GM18951 (cell line): ENCODE measurements around the gene DPT.
"Not testable (repeated sequence)": the region's sequence is repeated elsewhere in the genome, so short reads cannot be mapped to it uniquely, and the experiment has no call there.

Experiments used
- POLR2A ChIP-seq: IDR thresholded peaks from 4 replicates; pipeline ENCODE4 v1.6.1; 2011; ENCODE audit warnings: mild to moderate bottlenecking; ENCODE audit not compliant: insufficient read length, insufficient read depth; ENCODE audit errors: extremely low read depth
- in situ Hi-C: fragments of 300-500 bp; cut with MboI; formaldehyde crosslinking; loops from one replicate; pipeline ENCODE4 v1.12.0; 2022; ENCODE audit warnings: low sequenced_read_pairs, mixed read lengths, inconsistent platforms; ENCODE audit not compliant: unreplicated experiment

DPT gene

GRCh38 chr1:168728473-168729404, at the start of gene DPT:
TSS of gene DPT (minus strand) at chr1:168729206. CDS start at chr1:168729174, 32 bp downstream.
- in situ Hi-C loops = no loop called here
- no peak for TF ChIP-seq POLR2A

- in situ Hi-C loops = no loop called here
- no peak for TF ChIP-seq POLR2A
These were observed 46.4 kb upstream of the DPT start for GRCh38 chr1:168775366-168775765.

GRCh38 chr1:168774241-168774640, 45.2 kb upstream of the DPT start:
- TF ChIP-seq POLR2A = no peak
- in situ Hi-C loops = no loop called here

GRCh38 chr1:168772428-168773060, 43.5 kb upstream of the DPT start:
- in situ Hi-C loops = no loop called here
- TF ChIP-seq POLR2A = no peak

- in situ Hi-C loops = no loop called here
- no peak for TF ChIP-seq POLR2A
These were observed 42.2 kb upstream of the DPT start for GRCh38 chr1:168771104-168771630.

GRCh38 chr1:168769893-168770292, 40.9 kb upstream of the DPT start:
- in situ Hi-C loops = not testable (repeated sequence)

GRCh38 chr1:168767894-168768584, 39.0 kb upstream of the DPT start:
- in situ Hi-C loops = no loop called here
- TF ChIP-seq POLR2A = no peak

GRCh38 chr1:168766568-168766967, 37.6 kb upstream of the DPT start:
- in situ Hi-C loops = no loop called here
- TF ChIP-seq POLR2A = no peak

GRCh38 chr1:168763031-168763430, 34.0 kb upstream of the DPT start:
- TF ChIP-seq POLR2A = no peak
- in situ Hi-C loops = no loop called here

- no peak for TF ChIP-seq POLR2A
- in situ Hi-C loops = no loop called here
These were observed 33.5 kb upstream of the DPT start for GRCh38 chr1:168762473-168762872.

GRCh38 chr1:168760781-168761180, 31.8 kb upstream of the DPT start:
- no peak for TF ChIP-seq POLR2A
- in situ Hi-C loops = no loop called here

GRCh38 chr1:168760241-168760640, 31.2 kb upstream of the DPT start:
- TF ChIP-seq POLR2A = no peak
- in situ Hi-C loops = no loop called here

- in situ Hi-C loops = no loop called here
- TF ChIP-seq POLR2A = no peak
These were observed 30.1 kb upstream of the DPT start for GRCh38 chr1:168759077-168759476.
